Fibroblast of lung (primary cell): ENCODE measurements around the gene HCRT. TPM values are rescaled to one million over a fixed set of nuclear protein-coding genes. Genes with fewer than 3 reads are reported as not detected.
"Not testable (repeated sequence)": the region's sequence is repeated elsewhere in the genome, so short reads cannot be mapped to it uniquely, and the experiment has no call there.

Experiments used
- DNase-seq, 2 donors: peaks; one replicate each; pipeline versions ENCODE4 v3.0.0 to v3.0.0-alpha.2; 2010; ENCODE audit warnings: low read depth in 2 of 2
- H2AFZ ChIP-seq: 2 replicates; pipeline ENCODE4 v1.5.1; 2012; ENCODE audit warnings: low read length, control low read depth, inconsistent platforms
- H3K27ac ChIP-seq: 2 replicates; pipeline ENCODE4 v1.5.1; 2011; ENCODE audit warnings: low read length, control low read depth; ENCODE audit not compliant: insufficient read depth
- H3K27me3 ChIP-seq: 2 replicates; pipeline ENCODE4 v1.5.1; 2011; ENCODE audit warnings: mild to moderate bottlenecking, low read length; ENCODE audit not compliant: control insufficient read depth, insufficient read depth
- H3K36me3 ChIP-seq: 2 replicates; pipeline ENCODE4 v1.5.1; 2011; ENCODE audit warnings: low read length; ENCODE audit not compliant: control insufficient read depth, insufficient read depth
- H3K4me1 ChIP-seq: 2 replicates; pipeline ENCODE4 v1.5.1; 2011; ENCODE audit warnings: low read length; ENCODE audit not compliant: control insufficient read depth, insufficient read depth; ENCODE audit errors: extremely low read depth
- H3K4me2 ChIP-seq: 2 replicates; pipeline ENCODE4 v1.5.1; 2011; ENCODE audit warnings: low read length, control low read depth; ENCODE audit not compliant: insufficient read depth; ENCODE audit errors: extremely low read depth
- H3K4me3 ChIP-seq, 4 experiments: fragments of 200-600 bp in 1 of 4; sonication (generic) in 1 of 4; replicated peaks in 1 of 4; 2 replicates each; pipeline ENCODE4 v1.5.1; 2011 to 2016; ENCODE audit warnings: low read length in 4 of 4, low read depth in 3 of 4, mild to moderate bottlenecking in 3 of 4, control low read depth in 2 of 4, inconsistent platforms in 1 of 4, mixed read lengths in 1 of 4; ENCODE audit not compliant: insufficient read depth in 1 of 4; ENCODE audit errors: control extremely low read depth in 1 of 4
- H3K79me2 ChIP-seq: 2 replicates; pipeline ENCODE4 v1.5.1; 2012; ENCODE audit warnings: mild to moderate bottlenecking, low read length, inconsistent platforms; ENCODE audit not compliant: control insufficient read depth, insufficient read depth
- H3K9ac ChIP-seq: 2 replicates; pipeline ENCODE4 v1.5.1; 2011; ENCODE audit warnings: mild to moderate bottlenecking, low read length, control low read depth; ENCODE audit not compliant: insufficient read depth
- H3K9me3 ChIP-seq: 2 replicates; pipeline ENCODE4 v1.5.1; 2012; ENCODE audit warnings: low read depth, low read length; ENCODE audit not compliant: control insufficient read depth, insufficient read depth
- H4K20me1 ChIP-seq: 2 replicates; pipeline ENCODE4 v1.5.1; 2011; ENCODE audit warnings: low read length; ENCODE audit not compliant: control insufficient read depth, insufficient read depth; ENCODE audit errors: extremely low read depth
- CTCF ChIP-seq, 2 donors: IDR thresholded peaks in 1 of 2; conservative IDR thresholded peaks in 1 of 2; 1 replicate in 1 of 2; 2 replicates in 1 of 2; pipeline ENCODE4 v1.5.1; 2011 to 2012; ENCODE audit warnings: low read length in 2 of 2, control low read depth in 1 of 2, inconsistent platforms in 1 of 2, low read depth in 1 of 2, mild to moderate bottlenecking in 1 of 2
- EZH2 ChIP-seq: IDR thresholded peaks from 2 replicates; pipeline ENCODE4 v1.5.1; 2012; ENCODE audit warnings: low read length, control low read depth, mild to moderate bottlenecking; ENCODE audit errors: missing control alignments
- polyA plus RNA-seq, 2 donors: library from polyadenylated mRNA; depleted of rRNA in 1 of 2; stranded (reverse) in 1 of 2; unstranded in 1 of 2; fragments of >200 nt; gene quantifications; 2 replicates each; pipeline ENCODE4 v1.2.1, GENCODE V29; 2011 to 2012; ENCODE audit warnings: missing spikeins in 1 of 2
- total RNA-seq: library from RNA; depleted of rRNA; stranded (reverse); fragments of >200 nt; gene quantifications from 2 replicates; pipeline ENCODE4 v1.2.1, GENCODE V29; 2014

HCRT gene
- total and polyA plus RNA-seq, 2 donors (not counting 1 experiment from before 2014, with no cell fraction given): not detected

DNA sequence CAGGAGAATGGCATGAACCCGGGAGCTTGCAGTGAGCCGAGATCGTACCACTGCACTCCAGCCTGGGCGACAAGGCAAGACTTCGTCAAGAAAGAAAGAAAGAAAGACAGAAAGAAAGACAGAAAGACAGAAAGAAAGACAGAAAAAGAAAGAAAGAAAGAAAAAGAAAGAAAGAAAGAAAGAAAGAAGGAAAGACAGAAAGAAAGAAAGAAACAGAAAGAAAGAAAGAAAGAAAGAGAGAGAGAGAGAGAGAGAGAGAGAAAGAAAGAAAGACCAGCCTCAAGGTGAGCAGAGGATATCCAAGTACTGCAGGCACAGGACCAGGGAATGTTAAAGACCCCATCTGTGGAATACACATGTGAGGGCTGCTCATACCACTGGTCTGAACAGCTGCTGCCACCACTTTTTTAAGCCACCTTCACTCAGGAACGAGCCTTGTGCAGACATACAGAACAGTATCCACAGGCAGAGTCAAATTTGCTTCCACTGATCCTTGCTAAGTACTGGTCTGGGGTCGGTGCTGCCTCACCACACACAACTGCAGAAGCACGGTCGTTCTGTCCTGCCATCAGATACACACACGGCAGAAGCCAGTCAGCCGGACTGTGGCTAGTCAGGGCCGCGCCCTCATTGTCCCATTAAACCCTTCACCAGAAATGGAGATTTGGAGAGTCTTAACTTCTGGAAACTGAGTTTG lies 38.2 kb downstream of the HCRT start:
- Histone ChIP-seq H3K9ac (no peak overlapping the region), H3K9me3 (no peaks in the 10 kb centered on the region), H3K4me3 (no peak overlapping the region), H4K20me1 (no peaks in the 10 kb centered on the region), H3K27ac (no peak overlapping the region), H3K4me2 (no peak overlapping the region), H2AFZ (no peak overlapping the region), H3K79me2 (peaks cover 56% of the 10 kb centered on the region), H3K27me3 (no peaks in the 10 kb centered on the region), H3K4me1 (peaks cover 9% of the 10 kb centered on the region), H3K36me3 (no peaks in the 10 kb centered on the region)
- no peak for TF ChIP-seq CTCF (conservative IDR thresholded peaks at IDR 0.05 in 1 of 2, IDR thresholded peaks at IDR 0.05 in 1 of 2; ENCODE audit: low read depth in 1 of 2, low read length in 2 of 2)
- TF ChIP-seq EZH2: no peak
- no peak for DNase-seq

DNA sequence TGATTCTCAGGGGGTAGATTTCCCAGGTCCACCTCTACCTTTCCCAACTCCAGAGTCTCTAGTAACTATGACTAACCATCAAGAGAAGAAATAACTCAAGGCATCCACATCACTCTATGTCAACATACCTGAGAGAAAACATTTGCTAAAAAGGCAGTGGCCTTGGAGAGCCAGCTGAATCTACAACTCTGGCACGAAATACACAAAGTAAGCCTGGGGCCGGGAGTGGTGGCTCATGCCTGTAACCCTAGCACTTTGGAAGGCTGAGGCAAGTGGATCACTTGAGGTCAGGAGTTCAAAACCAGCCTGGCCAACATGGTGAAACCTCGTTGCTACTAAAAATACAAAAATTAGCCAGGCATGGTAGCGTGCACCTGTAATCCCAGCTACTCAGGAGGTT lies 42.1 kb downstream of the HCRT start:
- peaks cover 14% of the 10 kb centered on the region for H3K4me1 ChIP-seq
- H3K79me2 ChIP-seq: peaks cover 58% of the 10 kb centered on the region
- H2AFZ ChIP-seq, H3K9ac ChIP-seq, H4K20me1 ChIP-seq, H3K27me3 ChIP-seq, DNase-seq, H3K36me3 ChIP-seq, H3K27ac ChIP-seq, H3K4me2 ChIP-seq, H3K4me3 ChIP-seq, H3K9me3 ChIP-seq: not testable (repeated sequence)

DNA sequence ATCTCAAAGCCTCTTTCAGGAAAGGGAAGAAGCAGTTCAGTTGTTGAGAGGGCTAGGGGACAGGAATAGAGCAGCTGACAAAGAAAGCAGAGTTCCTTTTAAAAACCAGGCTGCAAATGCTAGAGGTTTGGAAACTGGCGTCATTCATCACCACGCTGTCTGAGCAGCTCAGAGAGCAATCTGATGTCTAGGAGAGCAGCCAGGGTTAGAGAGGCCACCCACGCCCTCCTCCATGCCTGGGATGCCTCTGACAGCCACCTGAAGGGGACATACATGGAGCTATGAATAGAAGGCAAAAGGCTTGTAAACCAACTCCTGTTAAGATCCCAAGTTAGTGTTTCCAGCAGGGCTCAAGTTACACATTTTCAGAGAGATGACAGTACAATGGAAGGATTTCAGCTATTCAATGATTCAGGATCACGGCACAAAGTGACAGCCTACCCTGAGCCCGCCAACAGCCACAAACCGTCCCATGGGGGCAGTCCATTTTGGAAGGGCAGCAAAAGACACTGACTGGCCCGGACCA lies 42.8 kb downstream of the HCRT start:
- H4K20me1 ChIP-seq: no peaks in the 10 kb centered on the region
- peak; percentile 35 to 91 for DNase-seq
- no peaks in the 10 kb centered on the region for H3K27me3 ChIP-seq
- H3K9me3 ChIP-seq: no peaks in the 10 kb centered on the region
- no peak overlapping the region for H2AFZ ChIP-seq
- no peak overlapping the region for H3K4me3 ChIP-seq
- peak overlapping the region; percentile 23 for H3K4me2 ChIP-seq
- H3K79me2 ChIP-seq: peaks cover 62% of the 10 kb centered on the region
- peaks cover 14% of the 10 kb centered on the region for H3K4me1 ChIP-seq
- no peak for TF ChIP-seq CTCF (conservative IDR thresholded peaks at IDR 0.05 in 1 of 2, IDR thresholded peaks at IDR 0.05 in 1 of 2; ENCODE audit: low read depth in 1 of 2, low read length in 2 of 2)
- TF ChIP-seq EZH2: no peak
- no peak overlapping the region for H3K27ac ChIP-seq
- no peak overlapping the region for H3K9ac ChIP-seq
- H3K36me3 ChIP-seq: peaks cover 6% of the 10 kb centered on the region
